CD4-positive, alpha-beta T cell treated with Interleukin-1 beta for 1 hour (primary cell): ENCODE measurements around the gene TMEM121.
"Not testable (repeated sequence)": the region's sequence is repeated elsewhere in the genome, so short reads cannot be mapped to it uniquely, and the experiment has no call there.

Experiments used
- DNase-seq, 2 donors: peaks; one replicate each; pipeline ENCODE4 v3.0.0-alpha.2; 2020 to 2022

The TMEM121 gene

DNA sequence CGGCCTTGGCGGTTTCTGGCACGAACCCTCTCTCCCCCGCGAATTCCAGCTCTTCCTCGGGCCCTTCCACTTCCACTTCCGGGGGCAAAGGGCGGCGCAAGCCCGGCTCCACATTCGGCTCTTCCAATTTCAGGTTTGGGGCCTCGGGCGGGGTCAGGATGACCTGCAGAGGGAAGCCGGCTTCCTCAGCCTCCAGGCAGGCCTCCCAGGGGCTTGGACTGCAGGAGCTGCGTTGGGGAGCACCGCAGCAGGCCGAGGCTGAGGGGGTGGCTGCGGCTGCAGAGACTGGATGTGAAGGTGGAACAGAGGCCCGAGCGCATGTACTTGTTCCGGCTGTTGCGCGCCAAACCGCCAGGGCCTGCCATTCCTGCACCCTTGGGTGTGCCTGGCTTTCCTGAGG, 20.7 kb downstream of the TMEM121 start:
- not testable (repeated sequence) for DNase-seq

DNA sequence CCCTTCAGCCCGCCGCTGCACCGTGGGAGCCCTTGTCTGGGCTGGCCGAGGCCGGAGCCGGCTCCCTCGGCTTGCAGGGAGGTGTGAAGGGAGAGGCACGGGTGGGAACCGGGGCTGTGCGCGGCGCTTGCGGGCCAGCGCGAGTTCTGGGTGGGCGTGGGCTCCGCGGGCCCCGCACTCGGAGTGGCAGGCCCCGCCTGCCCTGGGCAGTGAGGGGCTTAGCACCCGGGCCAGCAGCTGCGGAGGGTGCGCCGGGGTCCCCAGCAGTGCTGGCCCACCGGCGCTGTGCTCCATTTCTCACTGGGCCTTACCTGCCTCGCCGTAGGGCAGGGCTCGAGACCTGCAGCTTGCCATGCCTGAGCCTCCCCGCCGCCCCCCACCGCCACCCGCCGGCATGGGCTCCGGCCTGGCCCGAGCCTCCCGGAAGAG, 21.4 kb downstream of the TMEM121 start:
- DNase-seq, result no peak

DNA sequence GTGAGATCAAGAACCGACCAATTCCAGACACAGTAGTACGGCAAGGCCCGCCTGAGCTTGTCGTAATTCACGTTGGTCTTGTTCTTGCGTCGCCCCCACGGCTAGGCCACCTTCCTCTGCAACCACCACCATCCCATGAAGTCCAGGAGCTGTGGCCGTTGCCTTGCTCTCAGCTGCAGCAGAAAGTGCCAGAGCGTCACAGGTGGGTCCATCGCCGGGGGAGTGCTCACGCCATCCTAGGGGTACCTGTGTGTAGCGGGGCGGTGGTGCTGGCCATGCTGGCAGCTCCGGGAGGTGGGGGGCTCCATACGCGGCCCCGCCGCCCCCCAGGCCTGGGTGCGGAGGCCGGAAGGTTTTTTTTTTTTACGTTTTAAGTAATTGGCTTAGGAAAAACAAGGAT, 23.1 kb downstream of the TMEM121 start:
- no peak for DNase-seq

DNA sequence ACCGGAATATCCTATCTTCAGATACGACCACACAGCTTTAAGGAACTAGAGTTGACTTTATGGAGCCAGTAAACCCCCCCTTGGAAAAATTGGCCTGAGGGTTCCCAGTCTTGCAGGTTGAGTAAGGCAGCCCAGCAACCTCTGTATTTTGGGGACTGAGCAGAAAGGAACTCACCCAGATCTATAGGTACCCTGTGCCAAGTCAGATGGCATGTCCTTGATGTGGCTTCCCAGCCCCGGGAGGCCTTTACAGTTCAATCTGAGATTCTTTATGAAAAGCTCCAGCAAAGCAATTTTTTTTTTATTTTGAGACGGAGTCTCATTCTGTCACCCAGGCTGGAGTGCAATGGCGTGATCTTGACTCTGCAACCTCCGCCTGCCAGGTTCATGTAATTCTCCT, 27.6 kb downstream of the TMEM121 start:
- DNase-seq, result no peak

DNA sequence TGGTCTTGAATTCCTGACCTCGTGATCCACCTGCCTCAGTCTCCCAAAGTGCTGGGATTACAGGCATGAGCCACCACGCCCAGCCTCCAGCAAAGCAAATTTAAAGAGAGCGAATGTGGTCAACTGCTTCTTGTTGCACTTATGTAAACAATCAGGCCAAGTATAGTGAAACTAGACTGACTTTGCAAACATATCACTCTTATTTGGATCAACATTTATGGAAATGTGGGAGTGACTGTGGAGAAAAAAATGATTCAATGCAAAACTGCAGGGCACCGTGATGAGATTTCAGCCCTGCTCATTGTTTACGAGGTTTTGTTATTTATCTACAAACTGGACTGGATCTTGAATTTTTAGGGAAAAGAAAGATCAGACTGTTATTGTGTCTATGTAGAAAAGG, 28.1 kb downstream of the TMEM121 start:
- DNase-seq, result no peak

DNA sequence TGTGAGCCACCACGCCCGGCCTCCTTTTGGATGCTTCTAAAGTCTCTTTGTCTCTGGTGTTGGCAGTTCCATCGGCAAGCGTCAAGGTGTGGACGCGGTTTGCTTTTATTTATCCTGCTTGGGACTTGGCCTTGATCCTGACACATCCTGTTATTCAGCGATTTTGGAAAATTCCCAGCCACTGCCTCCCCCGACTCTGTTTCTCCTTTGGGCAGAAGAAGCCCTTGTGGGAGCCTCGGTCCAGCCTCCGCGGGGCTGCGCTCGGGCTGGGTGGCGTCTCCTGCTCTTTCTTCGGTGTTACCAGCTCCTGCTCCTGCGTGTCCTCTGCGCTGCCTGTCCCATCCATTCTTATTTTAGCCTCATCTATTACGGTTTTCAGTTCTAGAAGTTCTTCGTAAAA, 31.3 kb downstream of the TMEM121 start:
- DNase-seq, result not testable (repeated sequence)

DNA sequence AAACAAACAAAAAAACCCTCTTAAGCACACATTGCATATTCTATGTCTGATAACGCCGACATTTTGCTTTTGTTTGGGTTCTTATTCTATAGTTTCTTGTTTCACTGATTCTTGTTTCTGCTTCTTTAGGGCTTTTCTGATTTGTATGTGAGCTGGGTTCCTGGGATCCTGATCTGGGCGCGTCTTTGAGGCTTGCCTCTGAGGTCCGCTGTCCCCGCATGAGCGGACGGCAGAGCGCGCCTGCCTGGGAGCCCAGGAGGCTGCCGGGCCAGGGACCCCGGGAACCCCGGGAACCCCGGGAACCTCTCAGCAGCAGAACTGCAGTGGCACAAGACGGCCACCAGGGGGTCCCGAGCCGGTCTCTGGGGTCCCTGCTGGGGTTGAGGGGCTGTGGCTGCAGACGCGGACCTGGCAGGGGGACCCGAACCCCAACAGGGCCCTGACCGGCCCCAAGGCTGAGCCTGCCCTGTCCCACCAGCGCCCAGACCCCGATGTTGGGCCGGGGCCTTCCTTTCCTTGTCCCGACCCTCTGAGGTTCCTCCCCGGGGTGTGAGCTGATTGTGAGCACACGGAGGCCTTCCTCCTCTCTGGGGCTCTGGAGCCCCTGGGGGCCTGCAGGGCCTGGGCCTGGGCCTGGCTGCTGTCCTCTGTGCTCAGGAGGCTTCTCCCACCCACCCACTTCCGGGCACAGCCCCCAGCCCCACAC, 32.2 kb downstream of the TMEM121 start:
- DNase-seq, result not testable (repeated sequence)

DNA sequence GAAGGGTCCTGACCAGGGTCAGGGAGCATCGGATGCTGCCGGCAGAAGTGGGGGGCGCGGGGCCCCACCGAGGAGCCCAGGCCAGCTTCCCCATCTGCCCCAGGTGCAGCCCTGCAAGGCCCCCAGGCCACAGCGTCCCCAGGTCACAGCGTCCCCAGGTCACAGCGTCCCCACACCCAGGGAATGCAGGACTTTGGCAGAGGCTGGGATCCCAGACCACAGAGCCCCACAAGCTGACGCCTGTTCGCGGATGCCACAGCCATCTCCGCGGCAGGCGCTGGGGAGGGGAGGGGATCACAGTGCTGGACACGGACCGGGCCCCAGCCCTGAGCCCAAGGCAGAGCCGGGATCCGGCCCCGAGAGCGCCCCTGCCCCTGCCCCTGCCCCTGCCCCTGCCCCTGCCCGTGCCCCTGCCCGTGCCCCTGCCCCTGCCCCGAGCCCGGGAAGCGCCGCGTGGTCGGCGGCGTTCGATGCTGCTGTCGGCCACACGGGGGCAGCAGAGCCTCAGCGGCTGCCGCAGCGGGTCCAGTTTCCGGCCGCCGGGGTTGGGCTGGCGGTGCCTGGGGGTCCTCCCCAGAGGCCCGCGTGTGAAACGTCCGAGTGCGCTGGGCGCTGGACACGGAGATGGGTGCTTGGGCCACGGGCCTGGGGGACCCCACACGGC, 33.1 kb downstream of the TMEM121 start:
- not testable (repeated sequence) for DNase-seq

DNA sequence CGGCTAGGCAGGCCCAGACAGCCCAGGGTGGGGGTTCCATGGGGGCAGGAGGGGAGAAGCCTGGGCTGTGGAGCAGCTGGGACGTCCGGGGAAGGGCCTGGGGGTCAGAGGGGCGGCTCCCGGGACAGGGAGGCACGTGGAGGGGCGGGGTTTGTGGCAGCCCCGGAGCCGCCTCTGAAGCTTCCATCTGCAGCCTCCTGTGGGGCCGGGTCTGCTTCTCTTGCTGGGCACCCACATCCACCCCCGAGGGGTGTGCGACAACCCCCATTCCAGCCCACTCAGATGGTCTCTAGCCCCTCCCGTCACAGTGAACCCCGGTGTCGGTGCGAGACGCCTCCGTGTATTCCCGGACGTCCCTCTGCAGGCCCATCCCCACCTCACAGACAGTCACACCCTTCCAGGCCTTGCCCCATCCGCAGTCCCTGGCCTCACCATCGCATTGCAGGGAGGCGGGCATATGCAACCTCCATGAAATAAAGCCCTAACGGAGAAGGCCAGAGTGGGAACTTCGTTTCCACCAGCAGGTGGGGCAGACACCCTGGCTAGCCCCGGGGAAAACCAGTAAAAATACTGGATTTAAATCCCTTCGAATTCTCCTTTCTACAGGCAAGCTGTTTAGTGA, 33.8 kb downstream of the TMEM121 start:
- DNase-seq, result not testable (repeated sequence)

DNA sequence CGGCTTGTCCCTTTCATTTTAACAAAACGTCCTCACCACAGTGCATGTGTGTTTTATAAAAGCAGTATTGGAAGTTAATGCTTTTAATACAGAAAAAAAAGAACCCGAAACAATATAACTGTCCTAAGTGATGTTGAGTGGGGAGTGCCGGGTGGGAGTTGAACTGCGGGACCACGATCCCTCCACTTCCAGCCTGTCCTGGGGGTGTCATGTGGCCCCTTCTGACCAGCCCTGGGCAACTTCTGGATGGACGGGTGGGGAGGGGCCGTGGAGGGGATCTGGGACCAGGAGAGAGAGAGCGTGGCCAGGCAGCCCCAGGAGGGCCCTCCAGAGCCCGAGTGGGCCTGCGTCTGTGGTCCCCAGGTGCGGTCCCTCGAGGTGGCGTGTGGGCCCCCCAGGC, 35.0 kb downstream of the TMEM121 start:
- DNase-seq, result not testable (repeated sequence)

DNA sequence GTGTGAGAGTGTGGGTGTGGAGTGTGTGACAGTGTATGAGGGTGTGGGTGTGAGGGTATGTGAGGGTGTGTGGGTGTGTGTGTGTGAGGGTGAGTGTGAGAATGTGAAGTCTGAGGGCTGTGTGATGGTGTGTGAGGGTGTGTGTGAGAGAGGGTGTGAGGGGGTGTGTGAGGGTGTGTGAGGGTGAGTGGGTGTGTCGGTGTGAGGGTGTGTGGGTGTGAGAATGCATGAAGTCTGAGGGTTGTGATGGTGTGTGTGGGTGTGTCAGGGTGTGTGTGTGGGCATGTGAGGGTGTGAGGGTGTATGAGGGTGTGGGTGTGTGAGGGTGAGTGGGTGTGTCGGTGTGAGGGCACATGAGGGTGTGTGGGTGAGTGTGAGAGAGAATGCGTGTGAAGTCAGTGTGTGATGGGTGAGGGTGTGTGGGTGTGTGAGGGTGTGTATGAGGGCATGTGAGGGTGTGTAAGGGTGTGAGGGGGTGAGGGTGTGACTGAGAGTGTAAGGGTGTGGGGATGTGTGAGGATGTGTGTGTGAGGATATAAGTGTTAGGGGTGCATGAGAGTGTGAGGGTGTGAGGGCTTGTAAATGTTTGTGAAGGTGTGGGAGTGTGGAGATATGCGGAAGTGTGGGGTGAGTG, 36.4 kb downstream of the TMEM121 start:
- DNase-seq, result no peak

DNA sequence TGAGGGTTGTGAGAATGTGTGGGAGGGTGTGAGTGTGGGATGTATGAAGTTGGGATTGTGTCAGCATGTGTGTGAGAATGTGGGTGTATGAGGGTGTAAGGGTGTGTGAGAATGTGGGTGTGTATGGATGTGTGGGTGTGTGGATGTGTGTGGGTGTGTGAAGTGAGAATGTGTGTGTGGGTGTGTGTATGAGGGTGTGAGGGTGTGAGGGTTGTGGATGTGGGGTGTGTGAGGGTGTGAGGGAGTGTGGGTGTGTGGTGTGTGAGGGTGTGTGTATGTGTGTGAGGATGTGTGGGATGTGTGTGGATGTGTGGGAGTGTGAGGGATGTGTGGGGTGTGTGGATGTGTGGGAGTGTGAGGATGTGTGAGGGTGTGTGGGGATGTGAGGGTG, 37.0 kb downstream of the TMEM121 start:
- no peak for DNase-seq

DNA sequence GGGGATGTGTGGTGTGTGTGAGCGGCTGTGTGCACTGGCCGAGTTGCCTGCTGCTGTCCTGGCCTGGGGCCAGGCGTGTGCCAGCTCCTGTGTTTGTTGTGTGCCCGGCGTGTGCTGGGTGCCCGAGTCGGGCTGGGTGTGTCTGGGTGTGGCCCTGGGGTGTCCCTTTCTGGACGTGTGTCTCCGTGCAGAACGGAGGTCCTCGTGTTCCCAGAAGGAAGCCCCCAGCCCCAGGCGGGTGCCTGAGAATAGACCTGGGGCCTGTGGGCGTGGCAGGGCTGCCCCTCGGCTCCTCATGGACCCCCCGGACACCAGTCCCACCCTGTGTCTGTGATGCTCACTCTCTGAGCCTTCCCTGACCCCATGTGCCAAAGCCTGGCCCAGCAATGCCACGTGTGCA, 38.2 kb downstream of the TMEM121 start:
- not testable (repeated sequence) for DNase-seq

DNA sequence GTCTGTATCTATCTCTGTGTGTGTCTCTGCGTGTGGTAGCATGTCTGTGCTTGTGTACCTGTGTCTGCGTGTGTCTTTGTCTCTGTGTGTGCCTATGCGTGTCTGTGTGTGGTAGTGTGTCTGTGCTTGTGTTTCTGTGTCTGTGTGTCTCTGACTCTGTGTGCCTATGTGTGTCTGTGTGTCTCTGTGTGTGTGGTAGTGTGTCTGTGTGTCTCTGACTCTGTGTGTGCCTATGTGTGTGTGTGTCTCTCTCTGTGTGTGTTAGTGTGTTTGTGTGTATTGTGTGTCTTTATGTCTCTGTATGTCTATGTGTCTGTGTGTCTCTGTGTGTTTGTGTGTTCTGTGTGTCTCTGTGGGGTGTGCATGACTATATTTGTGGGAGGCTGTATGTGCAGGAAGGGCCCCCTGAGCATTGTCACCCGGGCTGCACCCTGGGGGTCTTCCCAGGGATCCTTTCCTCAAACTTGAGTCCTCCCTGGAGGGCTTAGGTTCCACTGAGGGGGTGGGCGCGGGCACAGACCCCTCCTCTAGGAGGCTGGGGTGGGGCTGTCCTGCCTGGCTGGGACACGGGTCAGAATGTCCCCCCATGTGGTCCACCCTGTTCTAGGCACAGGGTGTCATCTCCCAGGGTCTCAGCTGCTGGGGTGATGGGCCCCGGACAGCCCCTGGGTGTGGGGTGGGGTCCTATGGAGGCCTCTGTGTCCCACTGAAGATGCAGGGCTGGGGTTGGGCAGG, 39.0 kb downstream of the TMEM121 start:
- not testable (repeated sequence) for DNase-seq

DNA sequence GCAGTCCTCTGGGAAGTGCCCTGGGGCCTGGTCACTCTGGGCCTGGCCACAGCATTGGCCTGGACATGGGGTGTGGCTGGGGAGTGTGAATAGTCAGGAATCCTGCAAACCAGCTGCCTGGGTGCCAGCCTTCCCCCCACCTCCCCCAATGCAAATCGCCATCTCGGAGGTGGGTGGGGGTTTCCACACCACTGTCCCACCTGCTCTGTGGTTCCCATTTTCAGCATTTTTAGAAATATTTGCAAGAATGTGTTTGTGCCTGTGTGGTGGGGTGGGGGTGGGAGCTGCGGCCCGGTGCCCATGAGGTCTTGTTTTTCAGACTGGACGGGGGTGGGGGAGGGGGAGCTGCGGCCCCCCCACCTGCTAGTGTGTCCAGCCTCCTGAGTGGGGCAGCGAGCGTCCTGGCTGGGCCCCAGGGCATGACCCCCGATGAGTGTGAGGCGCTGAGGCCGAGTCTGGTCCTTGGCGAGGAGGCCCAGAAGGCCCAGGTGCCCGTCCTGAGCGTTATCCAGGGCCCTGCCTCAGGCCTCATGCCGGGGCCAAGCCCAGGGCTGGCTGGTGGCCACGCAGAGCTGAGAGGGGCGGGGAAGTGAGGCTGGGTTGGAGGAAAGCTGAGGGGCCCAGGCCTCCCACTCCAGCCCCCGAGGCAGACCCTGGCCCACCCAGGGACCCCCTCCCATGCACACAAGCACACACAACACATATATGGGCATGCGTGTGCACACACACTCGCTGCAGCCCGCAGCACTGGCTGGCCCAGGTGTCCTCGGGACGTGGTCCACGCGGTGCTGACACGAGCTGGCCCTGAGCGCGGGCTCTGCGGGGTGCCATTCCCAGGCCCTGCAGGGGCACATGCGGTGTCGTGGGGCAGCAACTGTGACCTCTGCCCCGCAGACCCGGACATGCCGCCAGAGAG, 40.1 kb downstream of the TMEM121 start:
- not testable (repeated sequence) for DNase-seq

DNA sequence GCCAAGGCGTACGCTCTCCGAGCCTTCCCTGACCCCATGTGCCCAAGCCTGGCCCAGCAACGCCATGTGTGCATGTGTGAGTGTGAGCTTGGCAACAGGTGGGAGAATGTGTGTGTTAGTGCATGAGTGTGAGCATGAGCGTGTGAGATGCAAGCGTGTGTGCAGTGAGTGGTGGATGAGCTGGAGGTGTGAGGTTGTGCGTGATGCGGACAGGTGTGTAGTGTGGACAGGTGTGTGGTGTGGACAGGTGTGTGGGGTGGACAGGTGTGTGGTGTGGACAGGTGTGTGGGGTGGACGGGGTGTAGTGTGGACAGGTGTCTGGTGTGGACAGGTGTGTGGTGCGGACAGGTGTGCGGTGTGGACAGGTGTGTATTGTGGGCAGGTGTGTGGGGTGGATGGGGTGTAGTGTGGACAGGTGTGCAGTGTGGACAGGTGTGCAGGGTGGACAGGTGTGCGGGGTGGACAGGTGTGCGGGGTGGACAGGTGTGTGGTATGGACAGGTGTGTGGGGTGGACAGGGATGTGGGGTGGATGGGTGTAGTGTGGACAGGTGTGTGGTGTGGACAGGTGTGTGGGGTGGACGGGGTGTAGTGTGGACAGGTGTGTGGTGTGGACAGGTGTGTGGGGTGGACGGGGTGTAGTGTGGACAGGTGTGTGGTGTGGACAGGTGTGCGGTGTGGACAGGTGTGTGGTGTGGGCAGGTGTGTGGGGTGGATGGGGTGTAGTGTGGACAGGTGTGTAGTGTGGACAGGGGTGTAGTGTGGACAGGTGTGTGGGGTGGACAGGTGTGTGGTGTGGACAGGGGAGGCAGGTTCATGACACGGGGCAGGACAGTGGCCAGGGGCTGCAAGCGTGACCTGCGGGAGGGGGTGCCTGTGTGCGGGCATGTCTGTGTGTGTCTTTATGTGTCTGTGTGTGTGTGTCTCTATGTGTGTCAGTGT, 41.1 kb downstream of the TMEM121 start:
- DNase-seq, result not testable (repeated sequence)

DNA sequence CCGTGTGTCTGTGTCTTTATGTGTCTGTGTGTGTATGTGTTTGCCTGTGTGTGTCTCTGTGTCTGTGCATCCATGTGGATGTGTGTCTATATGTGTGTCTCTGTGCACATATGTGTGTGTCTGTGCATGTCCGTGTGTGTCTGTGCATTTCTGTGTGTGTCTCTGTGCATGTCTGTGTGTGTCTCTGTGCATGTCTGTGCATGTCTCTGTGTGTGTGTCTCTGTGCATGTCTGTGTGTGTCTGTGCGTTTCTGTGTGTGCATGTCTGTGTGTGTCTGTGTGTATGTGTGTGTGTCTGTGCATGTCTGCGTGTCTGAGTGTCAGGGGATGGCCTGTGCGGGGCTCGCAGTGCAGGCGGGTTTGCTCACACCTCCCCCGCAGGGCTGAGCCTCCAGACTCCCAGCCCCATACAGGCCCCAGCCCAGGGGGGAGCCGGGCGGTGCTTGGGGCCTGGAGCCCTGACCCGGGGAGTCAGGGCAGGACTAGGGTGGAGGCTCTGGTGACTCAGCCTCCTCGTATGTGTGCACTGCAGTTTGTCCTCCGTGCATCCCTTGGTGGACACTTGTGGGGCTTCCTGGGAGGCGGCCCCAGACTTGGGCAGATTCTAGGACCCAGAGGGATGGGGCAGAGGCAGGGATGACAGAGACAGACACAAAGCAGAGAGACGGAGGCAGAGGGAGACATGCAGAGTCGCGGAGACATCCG, 41.9 kb downstream of the TMEM121 start:
- not testable (repeated sequence) for DNase-seq

DNA sequence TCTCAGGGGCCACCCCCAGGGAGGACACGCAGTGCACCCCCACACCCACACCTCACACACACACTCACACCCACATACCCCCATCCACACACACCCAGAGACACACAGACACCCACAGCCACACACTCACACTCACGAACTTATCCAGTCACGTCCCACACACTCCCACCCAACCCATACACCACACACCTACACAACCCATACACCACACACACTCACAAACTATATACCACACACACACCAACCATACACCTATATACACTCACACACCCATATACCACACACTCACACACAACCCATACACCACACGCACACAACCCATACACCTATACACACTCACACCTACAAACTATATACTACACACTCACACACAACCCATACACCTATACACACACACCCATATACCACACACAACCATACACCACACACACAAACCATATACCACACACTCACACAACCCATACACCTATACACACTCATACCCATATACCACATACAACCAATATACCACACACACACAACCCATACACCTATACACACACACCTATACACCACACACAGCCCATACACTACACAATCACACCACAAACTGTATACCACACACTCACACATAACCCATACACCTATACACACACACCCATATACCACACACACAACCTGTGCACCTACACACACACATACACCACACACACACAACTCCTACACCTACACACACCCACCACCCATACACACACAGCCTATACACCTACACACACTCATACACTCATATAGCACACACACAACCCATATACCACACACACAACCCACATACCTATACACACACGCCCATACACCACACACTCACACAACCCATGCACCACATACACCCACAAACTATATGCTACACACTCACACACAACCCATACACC, 42.7 kb downstream of the TMEM121 start:
- no peak for DNase-seq

DNA sequence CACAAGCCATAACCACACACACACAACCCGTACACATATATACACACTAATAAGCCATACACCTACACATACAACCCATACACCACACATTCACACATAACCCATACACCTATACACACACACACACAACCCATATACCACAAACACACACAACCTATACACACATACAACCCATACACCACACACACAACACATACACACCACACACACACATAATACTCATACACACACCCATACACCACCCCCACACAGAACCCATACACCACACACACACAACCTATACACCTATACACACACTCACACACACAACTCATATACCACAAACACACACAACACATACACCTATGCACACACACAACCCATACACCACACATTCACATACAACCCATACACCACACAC, 44.1 kb downstream of the TMEM121 start:
- DNase-seq, result no peak
